ENCODE data around the gene ABL2. TPM values are rescaled to one million over a fixed set of nuclear protein-coding genes. Genes with fewer than 3 reads are reported as not detected.

The ABL2 gene
- total RNA-seq, 1 donor from 2014 or later = 23.9 TPM

GRCh38 chr1:179058487-179059483 is 170.7 kb downstream of the ABL2 start:
- Histone ChIP-seq H3K9me3 (no peaks in the 10 kb centered on the region), H3K27me3 (no peaks in the 10 kb centered on the region), H3K27ac (no peak overlapping the region), H3K4me3 (no peak overlapping the region), H3K4me1 (no peaks in the 10 kb centered on the region), H3K36me3 (peaks cover 13 to 24% of the 10 kb centered on the region in 2 donors)
- no peak for DNase-seq (ENCODE audit: low spot score in 2 of 2)
- intact Hi-C loops (cut with DNase I) = no loop called here
- TF ChIP-seq CTCF (IDR thresholded peaks at IDR 0.05) = no peak

- H3K4me3 ChIP-seq = no peak overlapping the region
- H3K4me1 ChIP-seq = no peaks in the 10 kb centered on the region
- H3K27ac ChIP-seq = no peak overlapping the region
- H3K27me3 ChIP-seq = no peaks in the 10 kb centered on the region
- intact Hi-C loops (cut with DNase I) = no loop called here
- TF ChIP-seq CTCF (IDR thresholded peaks at IDR 0.05) = no peak
- no peaks in the 10 kb centered on the region for H3K9me3 ChIP-seq
- H3K36me3 ChIP-seq = peaks cover 20 to 23% of the 10 kb centered on the region in 2 donors
- no peak for DNase-seq (ENCODE audit: low spot score in 2 of 2)
Observed at GRCh38 chr1:179055937-179056336, 173.5 kb downstream of the ABL2 start.

- H3K27me3 ChIP-seq = no peaks in the 10 kb centered on the region
- peaks cover 20 to 26% of the 10 kb centered on the region in 2 donors for H3K36me3 ChIP-seq
- H3K4me3 ChIP-seq = no peak overlapping the region
- intact Hi-C loops (cut with DNase I) = no loop called here
- H3K9me3 ChIP-seq = no peaks in the 10 kb centered on the region
- no peaks in the 10 kb centered on the region for H3K4me1 ChIP-seq
- DNase-seq (ENCODE audit: low spot score in 2 of 2) = no peak
- no peak overlapping the region for H3K27ac ChIP-seq
- TF ChIP-seq CTCF (IDR thresholded peaks at IDR 0.05) = no peak
Observed at GRCh38 chr1:179053486-179053885, 176.0 kb downstream of the ABL2 start.

GRCh38 chr1:179052776-179053175 is 176.7 kb downstream of the ABL2 start:
- H3K36me3 ChIP-seq = peaks cover 20 to 26% of the 10 kb centered on the region in 2 donors
- no peak for DNase-seq (ENCODE audit: low spot score in 2 of 2)
- H3K27me3 ChIP-seq = no peaks in the 10 kb centered on the region
- H3K4me3 ChIP-seq = no peak overlapping the region
- H3K4me1 ChIP-seq = no peaks in the 10 kb centered on the region
- TF ChIP-seq CTCF (IDR thresholded peaks at IDR 0.05) = no peak
- H3K27ac ChIP-seq = no peak overlapping the region
- H3K9me3 ChIP-seq = no peaks in the 10 kb centered on the region
- intact Hi-C loops (cut with DNase I) = no loop called here

Other genes starting within 250 kb of the ABL2 start
- gene FAM20B, start 203.8 kb downstream of the ABL2 start, total RNA-seq = 17.3 TPM
- 109 TPM for gene TOR3A, start 147.6 kb downstream of the ABL2 start, total RNA-seq
- 10.6 TPM for gene SOAT1, start 64.1 kb upstream of the ABL2 start, total RNA-seq
- not detected for gene AXDND1, start 136.3 kb upstream of the ABL2 start, total RNA-seq